ENCODE results near the gene ZNF263. TPM values are rescaled to one million over a fixed set of nuclear protein-coding genes. Genes with fewer than 3 reads are reported as not detected.

Gene ZNF263
- total RNA-seq (10 to 100 TPM; 27.5 to 51.3 (median 33.4) TPM), polyA plus RNA-seq (10 to 100 TPM in 2 of 3 donors, 1 to 10 TPM in 1; 9.7 to 17.2 (median 15.0) TPM)

DNA sequence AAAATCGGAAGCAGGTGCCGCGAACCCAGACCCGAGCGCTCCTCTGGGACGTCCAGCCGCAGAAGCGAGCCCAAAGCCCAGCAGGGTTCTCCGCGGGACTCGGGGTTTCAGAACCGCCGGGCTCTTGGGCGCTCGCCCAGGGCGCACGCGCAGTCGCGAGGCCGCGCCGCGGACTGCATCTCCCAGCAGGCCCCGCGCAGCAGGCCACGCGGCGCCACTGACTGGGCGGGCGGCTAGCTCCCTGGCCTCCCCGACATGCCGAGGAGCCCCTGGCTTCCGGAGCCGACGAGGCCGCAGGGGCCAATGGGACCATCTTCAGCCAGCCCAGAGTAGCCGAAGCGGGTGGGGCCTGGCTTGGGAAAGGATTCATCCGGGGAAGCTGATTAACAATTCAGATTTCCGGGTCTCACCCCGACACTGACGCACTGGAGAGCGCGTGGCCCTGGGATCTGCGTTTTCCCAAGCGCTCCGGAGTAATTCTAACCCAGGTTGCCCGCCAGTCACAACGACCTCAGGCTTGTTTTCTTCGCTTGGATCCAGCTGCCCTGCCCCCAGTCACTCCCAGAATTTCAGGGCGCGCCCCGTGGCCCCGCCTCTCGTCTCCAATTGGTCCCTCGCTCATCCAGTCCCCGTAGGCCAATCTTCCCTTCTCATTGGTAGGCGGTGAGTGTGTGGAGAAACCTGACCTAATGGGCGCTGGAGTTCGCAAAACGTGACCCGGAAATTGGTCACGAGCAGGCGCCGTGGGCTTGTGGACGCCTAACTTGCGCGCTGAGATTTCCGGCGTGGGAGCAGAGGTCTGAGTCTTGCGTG, at the start of gene ZNF263:
ZNF263 (plus strand) TSS at position 762 of the 813 bp plus-strand sequence. CDS start 328 bp downstream, outside the sequence.
- intact Hi-C loops (cut with DNase I): loop anchor here (1.0 to 5.0 kb wide), 8 partner anchors 19 to 262 kb away; partner anchors contain the start of genes CLUAP1, TIGD7, TNFRSF12A and ZNF200
- 0% methylated on average over 72 of the region's 72 CpGs for WGBS, 2 donors
- peak; percentile 98 for DNase-seq
- TF ChIP-seq, protein P1, sequence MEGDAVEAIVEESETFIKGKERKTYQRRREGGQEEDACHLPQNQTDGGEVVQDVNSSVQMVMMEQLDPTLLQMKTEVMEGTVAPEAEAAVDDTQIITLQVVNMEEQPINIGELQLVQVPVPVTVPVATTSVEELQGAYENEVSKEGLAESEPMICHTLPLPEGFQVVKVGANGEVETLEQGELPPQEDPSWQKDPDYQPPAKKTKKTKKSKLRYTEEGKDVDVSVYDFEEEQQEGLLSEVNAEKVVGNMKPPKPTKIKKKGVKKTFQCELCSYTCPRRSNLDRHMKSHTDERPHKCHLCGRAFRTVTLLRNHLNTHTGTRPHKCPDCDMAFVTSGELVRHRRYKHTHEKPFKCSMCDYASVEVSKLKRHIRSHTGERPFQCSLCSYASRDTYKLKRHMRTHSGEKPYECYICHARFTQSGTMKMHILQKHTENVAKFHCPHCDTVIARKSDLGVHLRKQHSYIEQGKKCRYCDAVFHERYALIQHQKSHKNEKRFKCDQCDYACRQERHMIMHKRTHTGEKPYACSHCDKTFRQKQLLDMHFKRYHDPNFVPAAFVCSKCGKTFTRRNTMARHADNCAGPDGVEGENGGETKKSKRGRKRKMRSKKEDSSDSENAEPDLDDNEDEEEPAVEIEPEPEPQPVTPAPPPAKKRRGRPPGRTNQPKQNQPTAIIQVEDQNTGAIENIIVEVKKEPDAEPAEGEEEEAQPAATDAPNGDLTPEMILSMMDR (IDR thresholded peaks at IDR 0.05): no peak
- TF ChIP-seq EP300 (IDR thresholded peaks at IDR 0.05) (peak in 1 of 4 donors; percentile 28), POLR2A (IDR thresholded peaks at IDR 0.05) (peak; percentile 23 to 68), POLR2AphosphoS5 (IDR thresholded peaks at IDR 0.05) (peak in 3 of 4 donors; percentile 79 to 87 (median 83))
- Histone ChIP-seq H3K4me3 (peak within 1 kb of the TSS; percentile 68 to 99 (median 96)), H3K27me3 (no peaks in the 10 kb centered on the region), H3K9me3 (peaks cover 0 to 6% (median 0%) of the 10 kb centered on the region in 4 donors), H3K27ac (peak within 1 kb of the TSS; percentile 94 to 100 (median 99)), H3K36me3 (peaks cover 0 to 25% (median 17%) of the 10 kb centered on the region in 4 donors), H3K4me1 (peaks cover 0 to 37% (median 29%) of the 10 kb centered on the region in 4 donors)

DNA sequence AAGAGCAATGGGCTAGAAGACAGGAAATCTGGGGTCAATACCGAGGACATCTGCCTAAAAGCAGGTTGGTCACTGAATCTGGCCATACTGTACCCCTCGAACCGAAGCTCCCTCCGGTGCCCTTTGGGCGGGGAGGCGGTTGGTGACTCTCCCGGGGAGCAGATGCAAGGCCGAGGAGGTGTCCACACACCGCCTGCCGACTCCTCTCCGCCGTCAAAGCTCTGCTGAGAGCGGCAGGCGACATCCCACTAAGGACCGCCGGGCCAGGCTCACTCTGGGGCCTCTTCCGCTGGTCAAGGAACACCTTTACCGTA, 48.8 kb upstream of the ZNF263 start:
- TF ChIP-seq POLR2AphosphoS5 (IDR thresholded peaks at IDR 0.05) (no peak), EP300 (IDR thresholded peaks at IDR 0.05) (no peak), POLR2A (IDR thresholded peaks at IDR 0.05) (no peak)
- TF ChIP-seq, protein P1 (IDR thresholded peaks at IDR 0.05): no peak
- intact Hi-C loops (cut with DNase I): no loop called here

GRCh38 chr16:3234857-3235561, 48.3 kb upstream of the ZNF263 start, which contains the start of gene ZNF200:
TSS of gene ZNF200 (minus strand) at chr16:3235158. CDS start at chr16:3233755, 1,403 bp downstream.
- H3K4me3 ChIP-seq: peak within 1 kb of the TSS; percentile 76 to 90 (median 86)
- H3K27me3 ChIP-seq: no peaks in the 10 kb centered on the region
- H3K4me1 ChIP-seq: peaks cover 0 to 15% (median 13%) of the 10 kb centered on the region in 4 donors
- peak within 1 kb of the TSS; percentile 94 to 98 (median 96) for H3K27ac ChIP-seq
- intact Hi-C loops (cut with DNase I): loop anchor here (1.0 to 5.0 kb wide), 3 partner anchors 48 to 222 kb away; partner anchors contain the start of genes TIGD7, ZNF263 and ZNF75A
- DNase-seq: peak; percentile 99
- WGBS, 2 donors: 0% methylated on average over 56 to 58 of the region's 59 CpGs
- peaks cover 0 to under 1% (median 0%) of the 10 kb centered on the region in 4 donors for H3K9me3 ChIP-seq
- peaks cover 14 to 34% (median 27%) of the 10 kb centered on the region in 4 donors for H3K36me3 ChIP-seq
- TF ChIP-seq EP300 (IDR thresholded peaks at IDR 0.05): peak in 1 of 4 donors; percentile 4
- TF ChIP-seq POLR2AphosphoS5 (IDR thresholded peaks at IDR 0.05): peak in 3 of 4 donors; percentile 48 to 84 (median 80)
- peak; percentile 10 to 36 for TF ChIP-seq POLR2A (IDR thresholded peaks at IDR 0.05)
- TF ChIP-seq, protein P1 (IDR thresholded peaks at IDR 0.05): no peak

More for the DNA sequence above, 48.8 kb upstream of the ZNF263 start:
- 1 to 2% methylated on average over 18 of the region's 18 CpGs for WGBS, 2 donors
- Histone ChIP-seq H3K36me3 (peaks cover 14 to 39% (median 31%) of the 10 kb centered on the region in 4 donors), H3K4me3 (peak overlapping the region; percentile 76 to 90 (median 86)), H3K9me3 (peaks cover 0 to 3% (median 0%) of the 10 kb centered on the region in 4 donors), H3K27me3 (no peaks in the 10 kb centered on the region), H3K4me1 (peaks cover 0 to 15% (median 13%) of the 10 kb centered on the region in 4 donors), H3K27ac (peak overlapping the region; percentile 94 to 98 (median 96))
- no peak for DNase-seq

GRCh38 chr16:3235856-3236669, 47.2 kb upstream of the ZNF263 start:
- Histone ChIP-seq H3K4me1 (peaks cover 0 to 15% (median 13%) of the 10 kb centered on the region in 4 donors), H3K27ac (no peak overlapping the region), H3K9me3 (no peaks in the 10 kb centered on the region), H3K36me3 (peaks cover 14 to 23% (median 17%) of the 10 kb centered on the region in 4 donors), H3K27me3 (no peaks in the 10 kb centered on the region), H3K4me3 (no peak overlapping the region)
- peak; percentile 70 for DNase-seq
- WGBS, 2 donors: 84 to 87% methylated on average over 29 of the region's 29 CpGs
- TF ChIP-seq POLR2AphosphoS5 (IDR thresholded peaks at IDR 0.05) (no peak), EP300 (IDR thresholded peaks at IDR 0.05) (no peak), POLR2A (IDR thresholded peaks at IDR 0.05) (no peak)
- TF ChIP-seq, protein P1 (IDR thresholded peaks at IDR 0.05): no peak
- intact Hi-C loops (cut with DNase I): loop anchor here (1.0 to 5.0 kb wide), 3 partner anchors 47 to 221 kb away; partner anchors contain the start of genes TIGD7, ZNF263 and ZNF75A
